ENCODE results near the gene COL12A1. TPM values are rescaled to one million over a fixed set of nuclear protein-coding genes. Genes with fewer than 3 reads are reported as not detected.

Gene COL12A1
- polyA plus RNA-seq, 1 donor (not counting 4 experiments of a cell fraction or from before 2014, with no cell fraction given) = 96.9 TPM

DNA sequence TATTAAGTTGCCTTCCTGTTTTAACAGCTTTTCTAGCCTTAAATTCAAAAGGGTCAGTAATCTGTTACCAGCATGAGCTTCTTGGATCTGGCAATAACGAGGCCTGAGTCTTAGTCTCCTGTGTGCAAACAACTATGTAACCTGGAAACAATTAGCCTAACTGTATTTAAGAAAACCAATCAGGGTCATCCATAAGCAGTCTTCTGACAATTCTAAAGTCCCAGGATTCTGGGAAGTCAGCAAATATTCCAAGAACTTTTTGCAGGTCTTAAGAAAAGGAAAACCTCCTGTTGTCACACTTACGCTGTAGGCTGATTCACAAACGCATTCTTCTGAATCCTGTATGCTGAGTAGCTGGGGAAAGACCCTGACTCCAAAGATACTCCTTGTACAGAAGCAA lies 90.4 kb downstream of the COL12A1 start:
- H3K36me3 ChIP-seq (ENCODE audit: control insufficient read depth in 2 of 2, extremely low read depth in 1 of 2, insufficient read depth in 2 of 2, low read length in 2 of 2) = peaks cover 14 to 21% of the 10 kb centered on the region in 2 experiments
- no peak overlapping the region for H2AFZ ChIP-seq (ENCODE audit: control insufficient read depth, low read length)
- no peak overlapping the region for H3K27ac ChIP-seq (ENCODE audit: control insufficient read depth, insufficient read depth, low read length)
- dilution Hi-C loops (cut with MboI; ENCODE audit: extremely low pct_ligation_motif_present, low sequenced_read_pairs) = no loop called here
- no peak overlapping the region for H3K4me3 ChIP-seq (ENCODE audit: control insufficient read depth in 2 of 3, extremely low read depth in 1 of 3, insufficient read depth in 2 of 3, low read depth in 1 of 3, low read length in 3 of 3)
- no peak for FAIRE-seq
- no peak for DNase-seq (ENCODE audit: low read depth, low spot score)
- no peaks in the 10 kb centered on the region for H3K27me3 ChIP-seq (ENCODE audit: control insufficient read depth, extremely low read depth, insufficient read depth, low read length)
- no peaks in the 10 kb centered on the region for H3K4me1 ChIP-seq (ENCODE audit: control insufficient read depth, extremely low read depth, insufficient read depth, low read length)
- H3K79me2 ChIP-seq (ENCODE audit: control insufficient read depth, insufficient read depth, low read length) = no peaks in the 10 kb centered on the region
- H3K9me3 ChIP-seq (ENCODE audit: control insufficient read depth, low read depth, low read length) = no peaks in the 10 kb centered on the region
- H3K4me2 ChIP-seq (ENCODE audit: control insufficient read depth, extremely low read depth, insufficient read depth, low read depth, low read length) = no peak overlapping the region
- no peak for TF ChIP-seq EZH2 (IDR thresholded peaks at IDR 0.05; ENCODE audit: low read length)
- TF ChIP-seq, protein P1, sequence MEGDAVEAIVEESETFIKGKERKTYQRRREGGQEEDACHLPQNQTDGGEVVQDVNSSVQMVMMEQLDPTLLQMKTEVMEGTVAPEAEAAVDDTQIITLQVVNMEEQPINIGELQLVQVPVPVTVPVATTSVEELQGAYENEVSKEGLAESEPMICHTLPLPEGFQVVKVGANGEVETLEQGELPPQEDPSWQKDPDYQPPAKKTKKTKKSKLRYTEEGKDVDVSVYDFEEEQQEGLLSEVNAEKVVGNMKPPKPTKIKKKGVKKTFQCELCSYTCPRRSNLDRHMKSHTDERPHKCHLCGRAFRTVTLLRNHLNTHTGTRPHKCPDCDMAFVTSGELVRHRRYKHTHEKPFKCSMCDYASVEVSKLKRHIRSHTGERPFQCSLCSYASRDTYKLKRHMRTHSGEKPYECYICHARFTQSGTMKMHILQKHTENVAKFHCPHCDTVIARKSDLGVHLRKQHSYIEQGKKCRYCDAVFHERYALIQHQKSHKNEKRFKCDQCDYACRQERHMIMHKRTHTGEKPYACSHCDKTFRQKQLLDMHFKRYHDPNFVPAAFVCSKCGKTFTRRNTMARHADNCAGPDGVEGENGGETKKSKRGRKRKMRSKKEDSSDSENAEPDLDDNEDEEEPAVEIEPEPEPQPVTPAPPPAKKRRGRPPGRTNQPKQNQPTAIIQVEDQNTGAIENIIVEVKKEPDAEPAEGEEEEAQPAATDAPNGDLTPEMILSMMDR (optimal IDR thresholded peaks at IDR 0.05 in 1 of 3, IDR thresholded peaks at IDR 0.05 in 1 of 3, conservative IDR thresholded peaks at IDR 0.05 in 1 of 3; ENCODE audit: extremely low read depth in 1 of 3, insufficient read depth in 2 of 3, low read length in 3 of 3) = no peak
- no peaks in the 10 kb centered on the region for H3K9me1 ChIP-seq (ENCODE audit: control insufficient read depth, extremely low read depth, insufficient read depth, low read length)
- H4K20me1 ChIP-seq (ENCODE audit: control insufficient read depth, extremely low read depth, insufficient read depth, low read length) = no peaks in the 10 kb centered on the region
- no peak overlapping the region for H3K9ac ChIP-seq (ENCODE audit: control insufficient read depth, extremely low read depth, insufficient read depth, low read length)

DNA sequence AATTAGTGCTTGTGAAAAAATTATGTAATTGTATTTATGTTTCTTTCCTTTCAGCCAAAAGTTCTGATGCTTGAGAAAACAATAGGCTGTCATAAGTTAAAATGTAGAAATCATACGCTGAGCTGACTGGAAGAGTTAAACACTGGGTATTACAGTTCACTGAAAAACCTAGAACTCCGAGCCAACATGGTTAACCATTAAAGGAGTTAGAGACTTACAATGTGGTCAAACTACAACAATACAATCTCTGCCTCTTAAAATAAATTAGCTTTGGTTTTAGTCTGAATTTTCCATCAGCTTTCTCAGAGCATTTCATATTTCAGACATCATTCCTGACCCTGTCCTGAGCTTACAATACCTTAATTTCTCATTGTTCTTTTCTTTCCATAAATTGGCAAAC lies 91.0 kb downstream of the COL12A1 start:
- TF ChIP-seq, protein P1 (optimal IDR thresholded peaks at IDR 0.05 in 1 of 3, IDR thresholded peaks at IDR 0.05 in 1 of 3, conservative IDR thresholded peaks at IDR 0.05 in 1 of 3; ENCODE audit: extremely low read depth in 1 of 3, insufficient read depth in 2 of 3, low read length in 3 of 3) = no peak
- no peak for TF ChIP-seq EZH2 (IDR thresholded peaks at IDR 0.05; ENCODE audit: low read length)
- no peaks in the 10 kb centered on the region for H3K9me3 ChIP-seq (ENCODE audit: control insufficient read depth, low read depth, low read length)
- H2AFZ ChIP-seq (ENCODE audit: control insufficient read depth, low read length) = no peak overlapping the region
- H3K4me3 ChIP-seq (ENCODE audit: control insufficient read depth in 2 of 3, extremely low read depth in 1 of 3, insufficient read depth in 2 of 3, low read depth in 1 of 3, low read length in 3 of 3) = no peak overlapping the region
- peaks cover 14 to 24% of the 10 kb centered on the region in 2 experiments for H3K36me3 ChIP-seq (ENCODE audit: control insufficient read depth in 2 of 2, extremely low read depth in 1 of 2, insufficient read depth in 2 of 2, low read length in 2 of 2)
- no peaks in the 10 kb centered on the region for H3K79me2 ChIP-seq (ENCODE audit: control insufficient read depth, insufficient read depth, low read length)
- no peak overlapping the region for H3K9ac ChIP-seq (ENCODE audit: control insufficient read depth, extremely low read depth, insufficient read depth, low read length)
- H3K27ac ChIP-seq (ENCODE audit: control insufficient read depth, insufficient read depth, low read length) = no peak overlapping the region
- DNase-seq (ENCODE audit: low read depth, low spot score) (no peak), FAIRE-seq (no peak)
- no peak overlapping the region for H3K4me2 ChIP-seq (ENCODE audit: control insufficient read depth, extremely low read depth, insufficient read depth, low read depth, low read length)
- no peaks in the 10 kb centered on the region for H3K4me1 ChIP-seq (ENCODE audit: control insufficient read depth, extremely low read depth, insufficient read depth, low read length)
- dilution Hi-C loops (cut with MboI; ENCODE audit: extremely low pct_ligation_motif_present, low sequenced_read_pairs) = no loop called here
- H4K20me1 ChIP-seq (ENCODE audit: control insufficient read depth, extremely low read depth, insufficient read depth, low read length) = no peaks in the 10 kb centered on the region
- no peaks in the 10 kb centered on the region for H3K27me3 ChIP-seq (ENCODE audit: control insufficient read depth, extremely low read depth, insufficient read depth, low read length)
- H3K9me1 ChIP-seq (ENCODE audit: control insufficient read depth, extremely low read depth, insufficient read depth, low read length) = no peaks in the 10 kb centered on the region

Data from keratinocyte (primary cell).